ENCODE data around the gene DCPS. TPM values are rescaled to one million over a fixed set of nuclear protein-coding genes. Genes with fewer than 3 reads are reported as not detected.
A peak's percentile ranks its signal among the peaks of the same experiment; 100 is the strongest.
"Not testable (repeated sequence)": the region's sequence is repeated elsewhere in the genome, so short reads cannot be mapped to it uniquely, and the experiment has no call there.

DCPS gene
- total RNA-seq, 1 experiment from 2014 or later: 27.8 TPM

DNA sequence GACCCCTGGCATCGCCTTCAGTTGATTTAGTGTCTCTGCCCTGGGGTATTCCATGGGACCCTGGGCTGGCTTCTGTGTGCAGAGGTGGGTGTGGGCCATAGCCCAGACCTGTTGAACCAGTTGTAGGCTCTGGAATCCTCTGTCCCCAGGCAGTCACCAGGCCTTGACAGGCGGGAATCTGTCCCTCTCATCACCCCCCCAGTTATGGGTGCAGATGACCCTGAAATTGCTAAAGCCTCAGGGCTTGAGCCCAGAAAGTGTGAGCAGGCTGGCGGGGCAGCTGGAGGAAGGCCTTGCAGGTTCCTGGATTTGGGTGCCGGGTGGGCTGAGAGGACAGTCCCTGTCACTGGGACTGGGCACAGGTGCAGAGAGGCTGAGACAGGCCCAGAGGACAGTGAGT lies 78.8 kb downstream of the DCPS start:
- DNase-seq (ENCODE audit: low read depth): not testable (repeated sequence)

GRCh38 chr11:126383339-126384335 lies 79.8 kb downstream of the DCPS start:
- DNase-seq (ENCODE audit: low read depth): no peak

- no peak for DNase-seq (ENCODE audit: low read depth)
These were observed 80.7 kb downstream of the DCPS start for GRCh38 chr11:126384449-126385070.

DNA sequence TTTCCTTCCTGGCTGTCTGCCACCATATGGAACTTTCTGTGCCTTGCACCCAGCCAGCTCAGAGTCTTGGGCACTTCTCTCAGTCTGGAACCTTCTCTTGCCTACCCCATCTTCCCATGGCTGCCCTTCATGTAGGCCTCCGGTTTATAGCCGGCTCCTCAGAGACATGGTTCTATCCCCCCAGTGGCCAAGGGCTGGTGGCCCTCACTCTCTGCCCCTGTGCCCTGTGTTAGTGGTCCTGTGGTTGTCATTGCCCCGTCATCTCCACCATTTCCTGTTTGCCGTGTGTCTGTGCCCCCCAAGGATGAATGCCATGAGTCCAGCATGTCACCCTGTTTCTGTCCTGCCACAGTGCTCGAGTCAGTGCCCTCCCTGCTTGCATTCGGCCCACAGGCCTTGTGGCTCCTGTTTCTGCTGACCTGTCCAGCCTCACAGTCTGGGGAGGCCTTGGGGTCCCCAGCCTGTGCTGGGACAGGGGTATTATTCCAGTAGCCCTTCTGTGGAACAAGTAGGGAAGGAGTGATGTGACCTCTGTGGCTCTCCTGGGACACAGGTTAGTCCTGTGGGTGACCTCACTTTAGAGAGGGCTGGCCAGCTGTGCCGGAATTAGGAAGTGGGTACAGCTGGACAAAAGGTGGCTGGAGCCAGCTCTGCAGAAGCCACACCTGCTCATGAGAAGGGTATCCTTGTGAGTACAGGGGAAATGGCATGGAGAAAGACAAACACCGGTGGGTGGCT lies 82.3 kb downstream of the DCPS start:
- no peak for DNase-seq (ENCODE audit: low read depth)

DNA sequence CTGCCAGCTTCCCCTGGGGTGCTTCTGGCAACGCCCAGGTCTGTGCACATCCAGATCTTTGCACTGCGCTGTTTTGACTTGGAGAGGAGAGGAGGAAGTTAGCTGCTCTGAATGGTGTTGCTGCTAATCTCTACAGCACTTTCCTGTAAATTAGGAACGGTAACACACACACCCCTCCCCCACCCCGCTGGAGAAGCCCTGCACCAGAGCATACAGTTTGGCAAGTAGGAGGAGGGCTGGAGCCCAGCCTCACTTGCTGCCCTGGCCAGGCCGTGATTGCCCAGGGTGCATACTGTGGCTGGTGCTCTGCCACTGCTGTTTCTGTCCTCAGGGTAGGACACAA lies 82.8 kb downstream of the DCPS start:
- DNase-seq (ENCODE audit: low read depth): not testable (repeated sequence)

- DNase-seq (ENCODE audit: low read depth): no peak
These were observed 84.0 kb downstream of the DCPS start for GRCh38 chr11:126387857-126388256.

DNA sequence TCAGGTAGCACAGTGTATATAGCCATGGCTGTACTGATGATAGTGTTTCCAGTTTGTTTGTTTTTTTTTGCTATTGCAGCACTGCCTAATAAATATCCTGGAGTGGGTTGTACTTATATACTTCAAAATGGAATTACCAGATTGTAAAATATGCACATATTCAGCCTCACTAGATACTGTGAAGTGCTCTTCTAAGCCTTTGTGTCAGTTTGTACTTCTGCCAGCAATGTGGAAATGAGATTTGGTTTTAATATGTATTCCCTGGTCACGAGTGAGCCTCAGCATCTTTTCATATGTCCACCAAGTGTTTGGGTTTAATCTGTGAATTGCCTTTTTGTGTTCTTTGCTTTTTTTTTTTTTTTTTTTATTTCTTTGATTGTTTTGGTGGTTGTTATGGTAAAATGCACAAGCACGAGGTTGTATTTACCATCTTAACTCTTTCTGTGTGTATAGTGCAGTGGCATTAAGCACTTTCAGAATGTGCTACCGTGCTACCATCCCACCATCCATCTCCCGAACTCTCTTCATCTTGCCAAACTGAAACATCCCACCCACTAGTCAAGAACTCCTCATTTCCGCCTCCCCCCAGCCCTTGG lies 86.5 kb downstream of the DCPS start:
- no peak for DNase-seq (ENCODE audit: low read depth)

GRCh38 chr11:126391286-126391954 lies 87.6 kb downstream of the DCPS start:
- DNase-seq (ENCODE audit: low read depth): no peak

DNA sequence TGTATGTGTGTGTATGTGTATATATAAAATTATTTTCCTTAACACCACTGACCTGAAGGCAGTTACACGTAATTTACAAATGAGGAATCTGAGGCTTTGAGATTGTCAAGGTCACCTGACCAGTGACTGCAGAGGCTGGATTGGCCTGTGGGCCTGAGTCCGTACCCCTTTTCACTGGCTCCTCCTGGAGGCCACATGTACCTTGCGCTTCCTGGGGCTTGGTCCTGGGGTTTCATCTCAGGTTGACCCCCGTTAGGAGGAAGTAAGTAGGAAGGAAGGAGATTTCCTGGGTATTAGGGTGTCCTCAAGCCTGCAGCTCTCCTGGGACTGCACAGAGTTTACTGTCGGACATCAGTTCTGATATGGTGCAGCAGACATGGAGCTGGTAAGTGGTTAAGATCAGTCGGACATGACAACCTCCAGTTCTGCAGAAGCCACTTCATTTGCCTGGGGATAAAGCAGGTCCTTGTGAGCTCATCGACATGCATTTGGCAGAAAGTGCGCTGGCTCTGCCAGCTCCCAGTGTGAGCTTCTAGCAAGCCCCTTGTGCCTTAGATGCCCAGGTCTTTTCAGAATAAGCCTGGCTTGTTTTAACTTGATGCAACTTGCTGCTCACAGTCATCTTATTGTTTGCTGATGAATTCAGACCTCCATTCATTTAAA lies 88.2 kb downstream of the DCPS start:
- DNase-seq (ENCODE audit: low read depth): no peak

DNA sequence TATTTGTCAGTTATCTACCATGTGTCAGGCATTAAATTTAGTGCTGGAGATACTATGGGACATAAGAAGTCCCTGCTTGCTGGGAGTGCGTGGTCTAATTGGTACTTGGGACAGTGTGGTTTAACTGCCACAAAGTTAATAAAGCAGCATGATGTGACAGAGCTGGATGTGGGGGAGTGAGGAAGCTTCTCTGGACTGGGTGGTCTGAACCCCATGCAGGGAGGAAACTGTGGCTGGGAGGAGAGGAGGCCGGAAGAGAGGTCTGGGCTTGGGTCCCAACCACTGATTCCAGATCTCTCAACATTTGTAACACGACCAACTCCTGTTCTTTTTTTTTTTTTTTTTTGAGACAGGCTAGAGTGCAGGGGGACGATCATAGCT lies 88.8 kb downstream of the DCPS start:
- DNase-seq (ENCODE audit: low read depth): no peak

GRCh38 chr11:126393143-126393542 lies 89.3 kb downstream of the DCPS start:
- DNase-seq (ENCODE audit: low read depth): no peak

DNA sequence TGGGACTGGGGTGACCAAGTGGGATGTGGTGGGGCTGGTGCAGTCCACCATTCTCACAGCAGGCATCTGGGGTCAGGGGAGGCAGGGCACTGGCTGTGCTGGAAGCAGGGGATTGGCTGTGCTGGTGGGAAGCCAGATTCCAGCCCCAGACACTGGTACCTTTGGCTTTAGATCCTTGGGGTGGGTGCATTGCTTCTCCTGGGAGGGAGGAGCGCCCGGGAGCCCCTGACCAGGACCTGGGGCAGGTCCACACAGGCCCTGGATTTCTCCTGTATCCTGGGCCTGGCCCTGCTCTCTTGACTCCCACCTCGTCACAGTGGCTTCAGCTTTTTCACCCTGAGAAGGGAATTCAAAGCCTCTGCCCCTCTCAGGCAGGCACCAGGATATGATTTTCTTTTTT lies 90.2 kb downstream of the DCPS start:
- DNase-seq (ENCODE audit: low read depth): no peak

DNA sequence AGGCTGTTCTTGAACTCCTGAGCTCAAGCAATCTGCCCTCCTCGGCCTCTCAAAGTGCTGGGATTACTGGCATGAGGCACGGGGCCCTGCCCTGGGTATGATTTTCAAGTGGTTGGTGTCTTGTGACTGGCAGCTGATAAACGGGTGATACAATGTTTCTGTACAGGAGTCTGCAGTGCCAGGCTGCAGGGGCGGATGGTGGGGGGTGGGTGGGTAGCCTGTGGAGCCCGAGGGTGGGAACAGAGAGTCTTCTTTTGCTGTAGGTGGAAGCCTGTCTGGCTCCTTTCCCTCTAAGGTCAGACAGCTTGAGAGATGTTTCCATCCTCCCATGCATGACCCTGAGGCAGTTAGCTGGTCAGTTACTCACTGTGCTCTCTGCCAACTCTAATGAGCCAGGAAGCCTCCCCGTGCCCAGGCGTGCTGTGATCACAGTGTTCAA lies 90.8 kb downstream of the DCPS start:
- peak; percentile 87 for DNase-seq (ENCODE audit: low read depth)

Other genes with a start within 250 kb of the DCPS start
- 8.1 and 24.2 TPM in 2 replicates for gene CDON, start 241.2 kb upstream of the DCPS start, total RNA-seq (2014; rRNA removed; shearing (Covaris generic))
- gene RPUSD4, start 92.4 kb upstream of the DCPS start, total RNA-seq (2014; rRNA removed; shearing (Covaris generic)): 12.0 and 25.9 TPM in 2 replicates
- gene FAM118B, start 92.3 kb upstream of the DCPS start, total RNA-seq (2014; rRNA removed; shearing (Covaris generic)): 27.3 and 28.3 TPM in 2 replicates
- gene SRPRA, start 35.2 kb upstream of the DCPS start, total RNA-seq (2014; rRNA removed; shearing (Covaris generic)): 164 and 167 TPM in 2 replicates
- gene FOXRED1, start 34.9 kb upstream of the DCPS start, total RNA-seq (2014; rRNA removed; shearing (Covaris generic)): 37.6 and 49.8 TPM in 2 replicates
- gene TIRAP, start 21.0 kb upstream of the DCPS start, total RNA-seq (2014; rRNA removed; shearing (Covaris generic)): 2.2 and 8.1 TPM in 2 replicates
- 49.2 and 50.6 TPM in 2 replicates for gene ST3GAL4, start 51.6 kb downstream of the DCPS start, total RNA-seq (2014; rRNA removed; shearing (Covaris generic))